ENCODE results near the gene ZNF586. TPM values are rescaled to one million over a fixed set of nuclear protein-coding genes. Genes with fewer than 3 reads are reported as not detected.

ZNF586 gene
- total and polyA plus RNA-seq, 10 of the 15 experiments (the other 5 are each of a cell fraction or from before 2014, with no cell fraction given): 3.9 to 24.2 (median 15.0) TPM

DNA sequence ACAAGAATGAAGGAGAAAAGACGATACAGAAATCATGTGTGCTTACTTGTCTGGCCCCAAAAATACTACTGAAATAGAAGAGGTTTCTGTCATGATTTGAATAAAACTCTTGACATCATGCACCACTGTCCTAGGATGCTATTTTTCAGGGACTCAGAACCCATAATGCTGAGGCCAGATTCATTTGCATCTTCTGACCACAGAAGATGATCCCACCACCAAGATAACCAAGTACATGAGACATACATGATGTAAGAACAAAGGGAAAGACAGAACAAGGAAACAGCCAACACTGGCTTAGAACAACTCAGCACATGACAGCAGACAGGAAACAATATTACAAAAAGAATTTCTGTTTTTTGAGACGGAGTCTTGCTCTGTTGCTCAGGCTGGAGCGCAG, 42.8 kb downstream of the ZNF586 start (continued):
- TF ChIP-seq ZNF384 (IDR thresholded peaks at IDR 0.05; ENCODE audit: borderline replicate concordance, low read depth, low read length): no peak
- TF ChIP-seq POLR2AphosphoS5 (IDR thresholded peaks at IDR 0.05; ENCODE audit: low read length): no peak
- TF ChIP-seq PML (IDR thresholded peaks at IDR 0.05; ENCODE audit: low read length): 0 out of 2 replicates have a peak, but pooled peaks have one; percentile 26
- TF ChIP-seq CREB1 (IDR thresholded peaks at IDR 0.05; ENCODE audit: low read depth): peak; percentile 86
- no peak for TF ChIP-seq RB1 (IDR thresholded peaks at IDR 0.05; ENCODE audit: borderline replicate concordance)
- TF ChIP-seq, protein P1, sequence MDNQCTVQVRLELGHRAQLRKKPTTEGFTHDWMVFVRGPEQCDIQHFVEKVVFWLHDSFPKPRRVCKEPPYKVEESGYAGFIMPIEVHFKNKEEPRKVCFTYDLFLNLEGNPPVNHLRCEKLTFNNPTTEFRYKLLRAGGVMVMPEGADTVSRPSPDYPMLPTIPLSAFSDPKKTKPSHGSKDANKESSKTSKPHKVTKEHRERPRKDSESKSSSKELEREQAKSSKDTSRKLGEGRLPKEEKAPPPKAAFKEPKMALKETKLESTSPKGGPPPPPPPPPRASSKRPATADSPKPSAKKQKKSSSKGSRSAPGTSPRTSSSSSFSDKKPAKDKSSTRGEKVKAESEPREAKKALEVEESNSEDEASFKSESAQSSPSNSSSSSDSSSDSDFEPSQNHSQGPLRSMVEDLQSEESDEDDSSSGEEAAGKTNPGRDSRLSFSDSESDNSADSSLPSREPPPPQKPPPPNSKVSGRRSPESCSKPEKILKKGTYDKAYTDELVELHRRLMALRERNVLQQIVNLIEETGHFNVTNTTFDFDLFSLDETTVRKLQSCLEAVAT (IDR thresholded peaks at IDR 0.05): no peak
- peak; percentile 70; the same call in 1 of the 2 replicates for TF ChIP-seq CBFB (IDR thresholded peaks at IDR 0.05; ENCODE audit: low read depth)
- no peak for TF ChIP-seq SIN3A (IDR thresholded peaks at IDR 0.05; ENCODE audit: low read depth, low read length)
- TF ChIP-seq, protein P2, sequence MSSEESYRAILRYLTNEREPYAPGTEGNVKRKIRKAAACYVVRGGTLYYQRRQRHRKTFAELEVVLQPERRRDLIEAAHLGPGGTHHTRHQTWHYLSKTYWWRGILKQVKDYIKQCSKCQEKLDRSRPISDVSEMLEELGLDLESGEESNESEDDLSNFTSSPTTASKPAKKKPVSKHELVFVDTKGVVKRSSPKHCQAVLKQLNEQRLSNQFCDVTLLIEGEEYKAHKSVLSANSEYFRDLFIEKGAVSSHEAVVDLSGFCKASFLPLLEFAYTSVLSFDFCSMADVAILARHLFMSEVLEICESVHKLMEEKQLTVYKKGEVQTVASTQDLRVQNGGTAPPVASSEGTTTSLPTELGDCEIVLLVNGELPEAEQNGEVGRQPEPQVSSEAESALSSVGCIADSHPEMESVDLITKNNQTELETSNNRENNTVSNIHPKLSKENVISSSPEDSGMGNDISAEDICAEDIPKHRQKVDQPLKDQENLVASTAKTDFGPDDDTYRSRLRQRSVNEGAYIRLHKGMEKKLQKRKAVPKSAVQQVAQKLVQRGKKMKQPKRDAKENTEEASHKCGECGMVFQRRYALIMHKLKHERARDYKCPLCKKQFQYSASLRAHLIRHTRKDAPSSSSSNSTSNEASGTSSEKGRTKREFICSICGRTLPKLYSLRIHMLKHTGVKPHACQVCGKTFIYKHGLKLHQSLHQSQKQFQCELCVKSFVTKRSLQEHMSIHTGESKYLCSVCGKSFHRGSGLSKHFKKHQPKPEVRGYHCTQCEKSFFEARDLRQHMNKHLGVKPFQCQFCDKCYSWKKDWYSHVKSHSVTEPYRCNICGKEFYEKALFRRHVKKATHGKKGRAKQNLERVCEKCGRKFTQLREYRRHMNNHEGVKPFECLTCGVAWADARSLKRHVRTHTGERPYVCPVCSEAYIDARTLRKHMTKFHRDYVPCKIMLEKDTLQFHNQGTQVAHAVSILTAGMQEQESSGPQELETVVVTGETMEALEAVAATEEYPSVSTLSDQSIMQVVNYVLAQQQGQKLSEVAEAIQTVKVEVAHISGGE (CRISPR knock-in tag; IDR thresholded peaks at IDR 0.05): no peak
- TF ChIP-seq, protein P3, sequence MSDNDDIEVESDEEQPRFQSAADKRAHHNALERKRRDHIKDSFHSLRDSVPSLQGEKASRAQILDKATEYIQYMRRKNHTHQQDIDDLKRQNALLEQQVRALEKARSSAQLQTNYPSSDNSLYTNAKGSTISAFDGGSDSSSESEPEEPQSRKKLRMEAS (IDR thresholded peaks at IDR 0.05; ENCODE audit: low read depth, low read length): no peak
- TF ChIP-seq NFIC (IDR thresholded peaks at IDR 0.05; ENCODE audit: low read depth, low read length): no peak
- TF ChIP-seq NFYB (IDR thresholded peaks at IDR 0.05; ENCODE audit: insufficient read depth, low read depth, low read length): no peak
- no peak for TF ChIP-seq ZNF24 (IDR thresholded peaks at IDR 0.05)
- TF ChIP-seq RUNX3 (IDR thresholded peaks at IDR 0.05; ENCODE audit: low read length): peak; percentile 94
- no peak for TF ChIP-seq MXI1 (IDR thresholded peaks at IDR 0.05; ENCODE audit: low read depth, low read length)
- TF ChIP-seq NR2F1 (conservative IDR thresholded peaks at IDR 0.05): no peak
- no peak for TF ChIP-seq BACH1 (IDR thresholded peaks at IDR 0.05; ENCODE audit: borderline replicate concordance)
- TF ChIP-seq PAX8 (IDR thresholded peaks at IDR 0.05): no peak
- TF ChIP-seq, protein P4, sequence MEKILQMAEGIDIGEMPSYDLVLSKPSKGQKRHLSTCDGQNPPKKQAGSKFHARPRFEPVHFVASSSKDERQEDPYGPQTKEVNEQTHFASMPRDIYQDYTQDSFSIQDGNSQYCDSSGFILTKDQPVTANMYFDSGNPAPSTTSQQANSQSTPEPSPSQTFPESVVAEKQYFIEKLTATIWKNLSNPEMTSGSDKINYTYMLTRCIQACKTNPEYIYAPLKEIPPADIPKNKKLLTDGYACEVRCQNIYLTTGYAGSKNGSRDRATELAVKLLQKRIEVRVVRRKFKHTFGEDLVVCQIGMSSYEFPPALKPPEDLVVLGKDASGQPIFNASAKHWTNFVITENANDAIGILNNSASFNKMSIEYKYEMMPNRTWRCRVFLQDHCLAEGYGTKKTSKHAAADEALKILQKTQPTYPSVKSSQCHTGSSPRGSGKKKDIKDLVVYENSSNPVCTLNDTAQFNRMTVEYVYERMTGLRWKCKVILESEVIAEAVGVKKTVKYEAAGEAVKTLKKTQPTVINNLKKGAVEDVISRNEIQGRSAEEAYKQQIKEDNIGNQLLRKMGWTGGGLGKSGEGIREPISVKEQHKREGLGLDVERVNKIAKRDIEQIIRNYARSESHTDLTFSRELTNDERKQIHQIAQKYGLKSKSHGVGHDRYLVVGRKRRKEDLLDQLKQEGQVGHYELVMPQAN (conservative IDR thresholded peaks at IDR 0.05): no peak
- TF ChIP-seq POU2F2 (IDR thresholded peaks at IDR 0.05; ENCODE audit: borderline replicate concordance, low read depth, low read length): peak; percentile 56; the same call in 1 of the 3 replicates
- TF ChIP-seq GABPA (IDR thresholded peaks at IDR 0.05; ENCODE audit: low read depth): 0 out of 2 replicates have a peak, but pooled peaks have one; percentile 22
- no peak for TF ChIP-seq RAD51 (IDR thresholded peaks at IDR 0.05)
- TF ChIP-seq SUZ12 (IDR thresholded peaks at IDR 0.05; ENCODE audit: unreplicated experiment): no peak
- no peak for TF ChIP-seq ZNF274 (IDR thresholded peaks at IDR 0.05; ENCODE audit: insufficient read depth, insufficient read length)
- peak; percentile 64 for TF ChIP-seq CREM (IDR thresholded peaks at IDR 0.05; ENCODE audit: low read depth)
- TF ChIP-seq HDGF (IDR thresholded peaks at IDR 0.05): no peak
- no peak for TF ChIP-seq IRF4 (IDR thresholded peaks at IDR 0.05; ENCODE audit: low read depth, low read length)
- no peak for TF ChIP-seq NFYA (IDR thresholded peaks at IDR 0.05; ENCODE audit: borderline replicate concordance, low read depth, low read length)
